TTC549 (cell line): Measurements from ENCODE around the gene NT5C1A.

Experiments
- FAIRE-seq: peaks from 2 replicates; lab custom pipeline; 2012; peaks lifted over from hg19 to GRCh38; lab: Jason Lieb, UNC

NT5C1A gene

DNA sequence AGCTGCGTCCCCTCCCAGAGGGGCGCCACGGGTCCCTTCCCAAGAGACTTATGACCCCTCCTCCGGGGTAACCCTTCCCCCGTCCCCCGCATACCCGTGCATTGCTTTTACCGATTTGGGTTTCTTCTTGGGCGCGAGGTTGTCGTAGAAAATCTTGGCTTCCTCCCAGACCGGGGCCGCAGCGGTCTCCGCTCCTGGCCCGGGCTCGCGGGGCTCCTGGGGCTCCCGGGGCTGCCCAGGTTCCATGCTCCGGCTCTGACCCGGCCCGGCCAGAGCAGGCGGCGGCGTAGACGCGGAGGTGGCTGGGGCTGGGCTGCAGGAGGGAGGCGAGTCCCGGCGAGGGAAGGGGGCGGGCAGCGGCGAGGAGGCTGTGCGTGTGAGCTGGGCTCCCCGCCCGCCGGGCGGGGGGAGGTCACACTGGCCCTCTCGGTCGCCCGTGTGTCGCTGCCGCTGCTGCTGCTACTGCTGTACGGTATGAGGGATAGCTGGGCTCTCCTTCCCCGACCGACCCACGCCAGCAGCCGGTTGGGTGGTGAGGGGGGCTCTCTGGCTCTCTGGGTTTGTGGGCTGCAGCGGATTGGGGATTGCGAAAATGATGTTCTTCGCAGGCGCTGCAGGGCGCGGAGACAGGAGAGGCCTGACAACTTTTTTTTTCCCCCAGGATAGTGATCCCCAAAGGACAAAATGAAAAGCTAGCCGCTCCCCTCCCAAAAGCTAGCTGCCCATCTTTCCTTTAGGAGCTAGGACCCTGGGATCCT lies at the start of gene NT5C1A:
Gene NT5C1A (minus strand): TSS at position 315 of the 758 bp plus-strand sequence. CDS start 69 bp downstream, at position 246.
- no peak for FAIRE-seq

- FAIRE-seq: no peak
Measured at GRCh38 chr1:39721664-39722063, 49.8 kb upstream of the NT5C1A start.

GRCh38 chr1:39720094-39720999 lies 48.4 kb upstream of the NT5C1A start:
- FAIRE-seq: peak; percentile 94

GRCh38 chr1:39717809-39718208 lies 45.9 kb upstream of the NT5C1A start:
- no peak for FAIRE-seq

- no peak for FAIRE-seq
Measured at GRCh38 chr1:39713557-39713956, 41.6 kb upstream of the NT5C1A start.

DNA sequence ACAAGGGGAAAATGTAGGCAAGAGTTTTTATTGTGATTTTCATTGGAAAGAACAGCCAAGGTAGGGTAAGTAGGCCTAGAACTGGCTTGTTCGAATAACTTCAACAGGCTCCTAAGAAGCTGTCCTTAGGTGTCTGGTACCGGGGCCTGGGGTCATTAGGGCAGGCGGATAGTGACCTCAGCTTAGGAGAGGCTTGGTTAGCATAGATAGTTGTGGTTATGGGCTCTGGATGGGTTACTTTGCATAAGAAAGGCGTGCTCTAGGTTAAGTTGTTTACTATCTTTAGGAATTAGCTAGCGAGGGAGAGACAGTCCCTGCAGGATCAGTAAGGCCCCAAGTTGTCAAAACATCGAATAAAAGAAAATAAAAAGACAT lies 40.0 kb upstream of the NT5C1A start:
- no peak for FAIRE-seq

DNA sequence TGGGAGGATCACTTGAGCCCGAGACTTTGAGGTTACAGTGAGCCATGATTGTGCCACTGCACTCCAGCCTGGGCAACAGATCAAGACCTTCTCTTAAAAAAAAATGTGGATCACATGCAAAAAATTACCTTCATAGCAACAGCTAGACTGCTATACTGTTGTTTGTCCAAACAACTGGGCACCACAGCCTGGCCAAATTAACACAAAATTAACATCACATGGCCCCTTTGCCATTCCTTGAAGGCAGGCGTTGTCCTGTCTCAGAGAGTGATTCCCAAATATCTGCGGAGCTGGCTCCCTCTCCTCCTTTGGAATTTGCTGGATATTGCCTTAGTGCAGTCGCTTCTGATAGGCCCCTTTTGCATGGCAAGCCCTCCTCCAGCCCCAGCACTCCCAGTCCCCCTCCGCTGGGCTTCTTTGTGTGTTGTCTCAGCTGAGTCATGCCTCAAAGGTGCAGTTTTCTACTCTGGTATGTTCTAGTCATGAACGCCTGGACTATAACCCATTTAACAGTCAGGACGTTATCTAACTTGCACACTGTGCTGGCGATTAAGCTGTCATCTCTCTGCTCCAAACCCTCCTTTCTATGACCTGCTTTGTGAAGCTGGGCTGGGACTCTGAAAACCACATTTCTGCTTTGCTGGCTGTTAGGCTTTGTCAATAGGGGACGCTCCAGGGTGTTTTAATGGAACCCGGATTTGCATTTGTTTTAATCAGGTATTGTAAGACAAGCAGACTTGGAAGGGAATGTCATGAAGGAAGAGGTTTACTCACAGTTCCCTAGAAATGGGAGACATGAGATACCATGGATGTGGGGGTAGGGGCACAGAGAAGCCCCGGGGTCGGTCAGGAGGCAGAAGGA lies 39.4 kb upstream of the NT5C1A start:
- no peak for FAIRE-seq

DNA sequence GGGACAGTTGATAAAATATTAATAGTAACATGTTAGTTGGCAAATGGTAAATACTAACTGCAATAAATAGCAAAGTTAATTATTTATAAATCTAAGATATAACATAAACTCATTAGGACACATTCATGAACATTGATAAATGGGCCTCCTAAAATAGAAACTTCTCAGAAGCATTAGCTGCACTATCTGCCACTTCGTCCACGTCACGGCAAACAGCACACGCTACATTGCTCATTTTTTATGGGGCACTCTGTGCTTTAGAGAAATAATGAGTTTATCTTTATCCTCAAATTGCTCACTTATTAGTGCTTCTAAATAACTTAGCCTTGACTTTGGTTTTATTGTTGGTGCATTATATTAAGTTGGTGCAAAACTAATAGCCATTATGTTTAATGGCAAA lies 35.6 kb upstream of the NT5C1A start:
- no peak for FAIRE-seq

DNA sequence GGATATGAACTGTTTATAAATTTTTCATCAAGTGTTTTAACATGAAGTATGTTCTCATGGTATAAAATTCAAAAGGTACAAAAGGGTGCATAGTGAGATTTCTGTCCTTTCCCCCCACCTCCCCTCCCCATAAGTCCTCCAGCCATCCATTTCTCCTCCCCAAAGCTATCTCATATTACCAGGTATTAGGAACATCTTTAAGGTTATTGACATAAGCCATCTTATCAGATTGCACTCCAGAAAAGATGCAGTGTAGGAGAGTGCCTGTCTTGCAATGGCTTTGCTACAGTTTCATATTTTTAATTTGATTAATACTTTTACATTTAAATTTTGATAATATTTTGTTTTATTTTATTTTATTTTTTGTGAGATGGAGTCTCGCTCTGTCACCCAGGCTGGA lies 32.9 kb upstream of the NT5C1A start:
- FAIRE-seq: no peak

DNA sequence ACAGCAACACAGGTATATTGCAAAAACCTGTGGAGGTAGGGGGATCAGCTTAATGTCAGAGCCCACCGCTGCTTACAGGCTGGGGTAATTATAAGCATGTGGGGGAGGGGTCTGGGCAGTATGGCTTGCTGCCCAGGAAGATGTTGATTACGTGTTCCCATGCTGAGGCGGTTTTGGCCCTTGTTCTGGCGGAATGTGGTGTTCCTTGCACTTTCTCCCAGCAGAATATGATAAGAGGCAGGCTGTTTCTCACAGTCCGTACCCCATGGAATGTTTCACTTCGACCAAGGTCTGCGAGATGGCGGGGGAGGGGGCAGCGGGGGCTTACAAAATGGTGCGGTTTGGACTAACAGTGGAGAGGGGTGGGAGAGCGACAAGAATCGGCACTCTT lies 29.1 kb upstream of the NT5C1A start:
- no peak for FAIRE-seq

DNA sequence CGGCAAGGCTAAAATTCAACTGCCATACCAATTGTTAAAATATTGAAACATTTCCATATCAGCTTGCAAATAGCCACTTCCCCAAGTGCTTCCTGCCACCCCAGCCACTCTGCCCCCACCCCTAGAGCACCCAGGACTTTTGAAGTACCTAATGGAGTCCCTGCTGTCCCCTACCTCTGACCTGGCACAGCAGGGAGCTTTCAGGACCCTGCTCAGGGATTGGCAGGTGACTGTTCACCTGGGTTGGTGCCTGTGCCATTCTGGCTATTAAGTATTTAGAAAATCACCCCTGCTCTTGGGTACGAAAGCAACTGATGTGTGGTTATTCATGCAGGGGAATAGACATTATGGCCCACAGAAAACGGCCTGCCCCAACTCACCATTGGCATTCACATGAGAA lies 28.4 kb upstream of the NT5C1A start:
- FAIRE-seq: no peak

- FAIRE-seq: no peak
Measured at GRCh38 chr1:39699419-39699818, 27.5 kb upstream of the NT5C1A start.

GRCh38 chr1:39698568-39698967 lies 26.7 kb upstream of the NT5C1A start:
- FAIRE-seq: no peak

GRCh38 chr1:39696448-39696847 lies 24.5 kb upstream of the NT5C1A start:
- no peak for FAIRE-seq

GRCh38 chr1:39695016-39695415 lies 23.1 kb upstream of the NT5C1A start:
- FAIRE-seq: no peak

DNA sequence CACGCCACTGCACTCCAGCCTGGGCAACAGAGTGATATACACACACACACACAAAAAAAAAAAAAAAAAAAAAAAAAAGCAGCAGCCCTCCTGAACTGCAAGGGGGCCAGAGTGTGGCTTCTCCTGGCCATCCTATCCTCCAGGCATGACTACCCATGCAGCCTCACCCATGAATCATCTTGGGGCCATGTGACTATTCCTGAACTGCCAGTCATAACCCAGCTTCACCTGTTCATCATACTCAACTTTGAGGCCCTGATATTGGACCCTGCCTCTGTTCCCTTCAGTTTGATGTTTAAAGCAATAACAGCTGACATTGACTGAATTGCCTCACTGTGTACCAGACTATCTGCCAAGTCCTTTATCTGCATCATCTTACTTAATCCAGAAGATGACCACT lies 22.1 kb upstream of the NT5C1A start:
- FAIRE-seq: no peak

DNA sequence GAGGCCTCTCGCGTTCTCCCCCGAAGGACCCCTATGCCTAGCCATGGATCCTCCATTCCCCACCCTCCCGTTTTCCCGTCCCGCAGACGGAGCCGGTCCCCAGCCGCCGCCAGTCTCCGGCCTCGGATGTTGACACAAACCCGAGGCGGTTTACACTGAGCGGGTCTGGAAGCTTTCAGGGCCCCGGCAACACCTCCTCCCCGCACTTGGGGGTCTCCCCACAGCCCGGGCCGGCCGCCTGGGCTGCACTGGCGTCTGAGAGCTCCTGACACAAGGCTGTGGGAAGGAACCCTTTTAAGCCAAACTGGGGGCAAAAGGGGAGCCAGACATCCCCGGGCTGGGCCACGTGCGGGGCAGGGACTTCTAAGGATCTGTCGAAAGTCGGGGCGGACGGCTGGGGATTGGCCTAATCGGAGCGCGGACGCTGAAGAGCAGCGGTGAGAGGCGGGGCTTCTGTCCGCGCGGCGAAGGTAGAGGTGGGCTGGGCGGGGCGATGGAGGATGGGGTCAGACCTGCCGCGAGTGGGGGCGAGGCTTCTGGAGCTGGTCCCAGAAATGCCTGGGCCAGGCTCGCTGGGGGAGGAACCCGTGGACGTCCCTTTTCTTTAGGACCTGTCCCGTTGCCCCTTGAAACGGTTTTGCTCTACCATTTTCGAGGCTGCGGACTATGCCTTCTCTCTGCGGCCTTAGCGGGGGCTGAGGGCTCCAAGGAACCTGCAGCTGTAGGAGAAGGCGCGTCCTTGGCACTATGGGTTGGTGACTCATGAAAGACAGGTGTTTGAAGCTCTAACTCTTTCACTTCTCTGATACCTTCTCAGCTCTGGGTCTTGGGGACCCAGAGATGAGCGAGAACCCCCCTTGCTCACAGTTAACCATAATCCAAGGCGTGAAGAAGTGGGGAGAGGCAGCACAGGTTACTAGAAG lies 20.5 kb upstream of the NT5C1A start:
- FAIRE-seq: no peak

GRCh38 chr1:39691383-39692151 lies 19.7 kb upstream of the NT5C1A start, which contains the start of gene HPCAL4:
HPCAL4 (minus strand) TSS chr1:39691433; CDS start chr1:39684603, 6,830 bp downstream.
- no peak for FAIRE-seq

DNA sequence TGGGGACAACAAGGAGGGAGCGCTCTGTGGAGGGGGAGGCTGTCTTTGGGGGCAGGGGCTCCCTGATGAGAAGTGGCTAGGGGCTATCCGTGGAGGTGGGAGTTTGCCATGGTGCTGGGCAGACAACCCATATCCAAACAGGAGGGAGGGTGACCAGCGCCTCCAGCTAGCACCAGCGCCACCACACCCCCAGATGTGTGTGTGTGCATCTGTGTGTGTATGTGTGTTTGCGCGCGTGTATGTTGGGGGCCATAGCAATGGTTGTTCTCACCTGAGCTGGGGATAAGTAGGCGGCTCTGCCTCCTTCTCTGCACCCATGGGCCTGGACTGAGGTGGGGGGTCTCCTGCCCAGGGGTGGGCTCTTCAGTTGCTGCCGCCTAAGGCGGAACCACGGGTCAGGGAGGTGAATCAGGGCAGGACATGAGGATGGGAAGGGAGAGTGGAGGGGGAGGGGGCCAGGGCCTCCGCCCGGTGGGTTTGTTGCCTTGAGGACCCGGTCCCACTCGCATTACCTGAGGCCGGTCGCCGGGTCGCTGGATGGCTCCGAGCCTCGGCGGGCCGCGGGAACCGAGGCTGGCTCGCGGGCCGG lies 19.0 kb upstream of the NT5C1A start:
- no peak for FAIRE-seq

- no peak for FAIRE-seq
Measured at GRCh38 chr1:39690225-39690624, 18.3 kb upstream of the NT5C1A start.
